VCaP (cell line): ENCODE results near the gene PHYH.
"Not testable (repeated sequence)": the region's sequence is repeated elsewhere in the genome, so short reads cannot be mapped to it uniquely, and the experiment has no call there.

Experiments
- H3K27ac ChIP-seq: fragments of 450-650 bp; 2 replicates; pipeline ENCODE4 v1.5.1; 2017
- CTCF ChIP-seq: fragments of 450-650 bp; conservative IDR thresholded peaks from 2 replicates; pipeline ENCODE4 v1.5.1; 2017; ENCODE audit warnings: mild to moderate bottlenecking, moderate library complexity

The PHYH gene

DNA sequence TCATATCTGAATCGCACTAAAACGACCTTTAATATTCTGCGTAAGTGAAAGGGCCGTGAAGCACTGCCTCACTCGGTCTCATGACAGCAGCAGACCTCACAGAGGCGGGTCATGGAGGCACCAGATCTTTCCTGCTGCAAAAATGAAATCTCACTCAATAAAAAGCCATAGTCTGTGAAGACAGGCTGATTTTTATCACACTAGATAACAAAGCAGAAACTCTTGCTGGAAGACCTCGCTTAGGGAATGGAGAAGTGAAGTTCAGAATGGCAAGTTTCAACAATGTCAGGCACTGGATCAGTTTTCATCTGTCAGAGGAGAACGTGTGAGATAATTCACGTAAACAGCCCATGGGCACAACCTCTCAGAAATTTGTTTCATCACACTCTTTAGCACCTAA is 40.2 kb upstream of the PHYH start:
- no peak overlapping the region for H3K27ac ChIP-seq
- TF ChIP-seq CTCF, result no peak

GRCh38 chr10:13338390-13339110 is 38.7 kb upstream of the PHYH start:
- no peak overlapping the region for H3K27ac ChIP-seq
- TF ChIP-seq CTCF, result no peak

GRCh38 chr10:13337827-13338196 is 37.9 kb upstream of the PHYH start:
- no peak for TF ChIP-seq CTCF
- H3K27ac ChIP-seq, result no peak overlapping the region

GRCh38 chr10:13337128-13337826 is 37.4 kb upstream of the PHYH start:
- no peak overlapping the region for H3K27ac ChIP-seq
- TF ChIP-seq CTCF, result no peak

DNA sequence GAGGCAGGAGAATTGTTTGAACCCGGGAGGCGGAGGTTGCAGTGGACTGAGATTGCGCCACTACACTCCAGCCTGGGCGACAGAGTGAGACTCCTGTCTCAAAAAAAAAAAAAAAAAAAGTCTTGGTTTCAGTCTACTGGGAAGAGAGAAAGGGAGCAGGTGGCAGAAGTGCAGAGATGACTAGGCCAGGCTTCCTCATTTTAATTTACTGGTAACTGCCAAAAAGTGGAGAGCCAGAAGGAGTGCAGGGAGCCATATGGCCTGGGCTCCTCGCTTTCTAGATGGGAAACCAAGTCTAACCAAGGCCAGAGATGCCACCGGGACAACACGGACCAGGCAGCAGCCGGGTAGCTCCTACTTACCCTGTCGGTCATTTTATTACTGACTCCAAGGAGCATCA is 36.0 kb upstream of the PHYH start:
- TF ChIP-seq CTCF, result no peak
- H3K27ac ChIP-seq, result no peak overlapping the region

DNA sequence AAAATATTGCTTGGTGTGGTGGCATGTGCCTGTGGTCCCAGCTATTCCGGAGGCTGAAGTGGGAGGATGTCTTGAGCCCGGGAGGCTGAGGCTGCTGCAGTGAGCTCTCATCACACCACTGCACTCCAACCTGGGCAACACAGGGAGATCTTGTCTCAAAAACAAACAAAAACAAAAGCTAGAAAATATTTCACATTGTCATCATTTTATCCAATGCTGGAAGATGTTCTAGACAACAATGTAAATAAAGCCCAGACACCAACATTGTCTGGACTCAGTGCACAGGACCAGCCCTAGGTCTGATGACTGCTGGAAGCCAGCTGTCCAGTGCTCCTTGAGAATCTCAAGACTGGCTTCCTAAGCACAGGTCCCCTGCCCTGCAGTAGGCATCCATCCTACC is 34.7 kb upstream of the PHYH start:
- H3K27ac ChIP-seq, result no peak overlapping the region
- TF ChIP-seq CTCF, result no peak

DNA sequence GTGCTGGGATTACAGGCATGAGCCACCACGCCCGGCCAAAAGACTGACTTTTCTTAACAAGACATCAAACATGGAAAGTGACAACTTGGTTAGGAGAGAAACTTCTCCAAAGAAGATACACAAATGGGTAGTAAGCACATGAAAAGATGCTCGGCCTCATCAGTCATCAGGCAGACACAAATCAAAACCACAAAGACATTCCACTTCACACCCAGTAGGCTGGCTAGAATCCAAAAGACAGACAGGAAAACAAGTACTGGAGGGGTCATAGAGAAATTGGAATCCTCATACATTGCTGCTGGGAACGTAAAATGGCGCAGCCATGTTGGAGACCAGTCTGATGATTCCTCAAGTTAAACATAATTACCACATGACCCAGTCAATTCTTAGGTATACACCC is 31.8 kb upstream of the PHYH start:
- H3K27ac ChIP-seq, result no peak overlapping the region
- TF ChIP-seq CTCF, result no peak

DNA sequence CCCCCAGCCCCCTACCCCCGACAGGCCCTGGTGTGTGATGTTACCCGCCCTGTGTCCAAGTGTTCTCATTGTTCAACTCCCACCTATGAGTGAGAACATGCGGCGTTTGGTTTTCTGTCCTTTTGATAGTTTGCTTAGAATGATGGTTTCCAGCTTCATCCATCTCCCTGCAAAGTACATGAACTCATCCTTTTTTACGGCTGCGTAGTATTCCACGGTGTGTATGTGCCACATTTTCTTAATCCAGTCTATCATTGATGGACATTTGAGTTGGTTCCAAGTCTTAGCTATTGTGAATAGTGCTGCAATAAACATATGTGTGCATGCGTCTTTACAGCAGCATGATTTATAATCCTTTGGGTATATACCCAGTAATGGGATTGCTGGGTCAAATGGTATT is 31.1 kb upstream of the PHYH start:
- not testable (repeated sequence) for H3K27ac ChIP-seq
